Measurements from ENCODE around the gene IL12A.

DNA sequence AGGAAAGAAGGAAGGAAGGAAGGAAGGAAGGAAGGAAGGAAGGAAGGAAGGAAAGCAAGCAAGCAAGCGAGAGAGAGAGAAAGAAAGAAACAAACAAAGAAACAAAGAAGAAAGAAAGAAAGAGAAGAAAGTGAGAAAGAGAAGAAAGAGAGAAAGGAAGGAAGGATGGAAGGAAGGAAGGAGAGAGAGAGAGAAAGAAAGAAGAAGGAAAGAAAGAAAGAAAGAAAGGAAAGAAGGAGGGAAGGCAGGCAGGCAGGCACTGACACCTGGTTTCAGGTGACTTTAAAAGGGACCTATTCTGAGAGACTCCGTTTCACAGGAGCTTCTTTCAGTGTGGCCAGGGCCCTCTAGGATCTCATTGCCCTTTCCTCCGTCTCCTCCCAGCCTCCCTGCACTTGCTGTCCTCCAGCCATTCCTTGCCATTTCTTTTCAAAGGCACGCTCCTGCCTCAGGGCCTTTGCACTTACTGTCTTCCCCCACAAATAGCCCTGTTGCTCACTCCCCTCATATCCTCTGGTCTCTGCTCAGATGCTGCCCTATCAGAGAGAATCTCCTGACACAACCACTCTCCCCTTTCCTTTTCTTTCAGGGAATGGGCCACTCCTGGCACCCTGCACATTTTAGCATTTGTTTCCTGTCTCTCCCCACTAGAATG lies 31.5 kb downstream of the IL12A start:
- TF ChIP-seq EP300 (IDR thresholded peaks at IDR 0.05; ENCODE audit: borderline replicate concordance in 1 of 2, low read depth in 2 of 2, low read length in 2 of 2), result no peak
- TF ChIP-seq, protein P1, sequence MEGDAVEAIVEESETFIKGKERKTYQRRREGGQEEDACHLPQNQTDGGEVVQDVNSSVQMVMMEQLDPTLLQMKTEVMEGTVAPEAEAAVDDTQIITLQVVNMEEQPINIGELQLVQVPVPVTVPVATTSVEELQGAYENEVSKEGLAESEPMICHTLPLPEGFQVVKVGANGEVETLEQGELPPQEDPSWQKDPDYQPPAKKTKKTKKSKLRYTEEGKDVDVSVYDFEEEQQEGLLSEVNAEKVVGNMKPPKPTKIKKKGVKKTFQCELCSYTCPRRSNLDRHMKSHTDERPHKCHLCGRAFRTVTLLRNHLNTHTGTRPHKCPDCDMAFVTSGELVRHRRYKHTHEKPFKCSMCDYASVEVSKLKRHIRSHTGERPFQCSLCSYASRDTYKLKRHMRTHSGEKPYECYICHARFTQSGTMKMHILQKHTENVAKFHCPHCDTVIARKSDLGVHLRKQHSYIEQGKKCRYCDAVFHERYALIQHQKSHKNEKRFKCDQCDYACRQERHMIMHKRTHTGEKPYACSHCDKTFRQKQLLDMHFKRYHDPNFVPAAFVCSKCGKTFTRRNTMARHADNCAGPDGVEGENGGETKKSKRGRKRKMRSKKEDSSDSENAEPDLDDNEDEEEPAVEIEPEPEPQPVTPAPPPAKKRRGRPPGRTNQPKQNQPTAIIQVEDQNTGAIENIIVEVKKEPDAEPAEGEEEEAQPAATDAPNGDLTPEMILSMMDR (IDR thresholded peaks at IDR 0.05; ENCODE audit: control extremely low read depth in 1 of 3, insufficient read depth in 1 of 3, low read depth in 1 of 3, low read length in 3 of 3), result no peak
- no peak for TF ChIP-seq POLR2A (IDR thresholded peaks at IDR 0.05; ENCODE audit: control extremely low read depth in 1 of 2, low read depth in 2 of 2, low read length in 2 of 2)
- TF ChIP-seq BCL11A (IDR thresholded peaks at IDR 0.05; ENCODE audit: low read depth in 2 of 2, low read length in 2 of 2), result no peak
- no peak for TF ChIP-seq CEBPB (IDR thresholded peaks at IDR 0.05; ENCODE audit: low read depth, low read length)
- no peak for TF ChIP-seq GABPA (IDR thresholded peaks at IDR 0.05; ENCODE audit: borderline replicate concordance, insufficient read depth, low read length)
- TF ChIP-seq EZH2 (IDR thresholded peaks at IDR 0.05; ENCODE audit: low read depth, low read length, severe bottlenecking), result no peak
- no peak for TF ChIP-seq RAD21 (IDR thresholded peaks at IDR 0.05 in 1 of 2, conservative IDR thresholded peaks at IDR 0.05 in 1 of 2; ENCODE audit: low read depth in 2 of 2, low read length in 2 of 2)
- TF ChIP-seq RNF2 (IDR thresholded peaks at IDR 0.05; ENCODE audit: borderline replicate concordance, low read depth, low read length, missing control alignments, poor library complexity, severe bottlenecking), result no peak
- no peak for TF ChIP-seq SP2 (IDR thresholded peaks at IDR 0.05; ENCODE audit: low read length)
- TF ChIP-seq SRF (IDR thresholded peaks at IDR 0.05; ENCODE audit: low read depth, low read length), result no peak
- no peak for TF ChIP-seq SIN3A (conservative IDR thresholded peaks at IDR 0.05 in 1 of 2, IDR thresholded peaks at IDR 0.05 in 1 of 2; ENCODE audit: low read depth in 1 of 2, low read length in 2 of 2)
- TF ChIP-seq YY1 (IDR thresholded peaks at IDR 0.05; ENCODE audit: low read depth, low read length), result no peak
